Adrenal gland (tissue), 5 donors: Measurements from ENCODE around the gene SACM1L.

Source experiments
- CTCF ChIP-seq, 6 experiments: fragments of 450-650 bp in 4 of 6; fragments of 200-600 bp in 2 of 6; sonication (generic) in 1 of 6; IDR thresholded peaks; 1 replicate in 5 of 6; 2 replicates in 1 of 6; pipeline versions ENCODE4 v1.5.1 to v1.8.0; 2016 to 2021; ENCODE audit warnings: antibody characterized with exemption in 6 of 6, mild to moderate bottlenecking in 2 of 6, moderate library complexity in 1 of 6
- POLR2A ChIP-seq, 2 donors: fragments of 450-650 bp; IDR thresholded peaks; one replicate each; pipeline ENCODE4 v1.6.1; 2017; ENCODE audit warnings: antibody characterized with exemption in 2 of 2, mild to moderate bottlenecking in 2 of 2, moderate library complexity in 1 of 2
- donor health status: DM: no; HTN: no; CAD: no.

DNA sequence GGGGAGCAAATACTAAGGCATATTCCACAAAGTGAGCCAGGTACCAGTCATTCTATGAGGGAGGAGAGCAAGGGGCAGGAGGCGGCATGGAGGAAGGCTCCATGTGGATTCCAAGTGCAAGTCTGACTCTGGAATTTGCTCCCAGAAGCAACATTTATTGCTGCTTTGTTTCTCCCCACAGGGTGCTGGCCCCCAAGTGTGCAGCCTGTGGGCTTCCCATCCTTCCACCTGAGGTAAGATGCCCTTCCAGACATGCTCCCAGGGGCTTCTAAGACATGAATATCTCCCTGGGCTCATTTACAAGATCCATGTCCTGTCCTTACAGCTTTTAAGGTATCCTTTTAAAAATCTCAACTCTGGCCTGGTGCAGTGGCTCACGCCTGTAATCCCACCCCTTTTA is 15.9 kb upstream of the SACM1L start:
- no peak for TF ChIP-seq CTCF (IDR thresholded peaks at IDR 0.05)
- no peak for TF ChIP-seq POLR2A (IDR thresholded peaks at IDR 0.05)
